ENCODE measurements around the gene OLFM1.

DNA sequence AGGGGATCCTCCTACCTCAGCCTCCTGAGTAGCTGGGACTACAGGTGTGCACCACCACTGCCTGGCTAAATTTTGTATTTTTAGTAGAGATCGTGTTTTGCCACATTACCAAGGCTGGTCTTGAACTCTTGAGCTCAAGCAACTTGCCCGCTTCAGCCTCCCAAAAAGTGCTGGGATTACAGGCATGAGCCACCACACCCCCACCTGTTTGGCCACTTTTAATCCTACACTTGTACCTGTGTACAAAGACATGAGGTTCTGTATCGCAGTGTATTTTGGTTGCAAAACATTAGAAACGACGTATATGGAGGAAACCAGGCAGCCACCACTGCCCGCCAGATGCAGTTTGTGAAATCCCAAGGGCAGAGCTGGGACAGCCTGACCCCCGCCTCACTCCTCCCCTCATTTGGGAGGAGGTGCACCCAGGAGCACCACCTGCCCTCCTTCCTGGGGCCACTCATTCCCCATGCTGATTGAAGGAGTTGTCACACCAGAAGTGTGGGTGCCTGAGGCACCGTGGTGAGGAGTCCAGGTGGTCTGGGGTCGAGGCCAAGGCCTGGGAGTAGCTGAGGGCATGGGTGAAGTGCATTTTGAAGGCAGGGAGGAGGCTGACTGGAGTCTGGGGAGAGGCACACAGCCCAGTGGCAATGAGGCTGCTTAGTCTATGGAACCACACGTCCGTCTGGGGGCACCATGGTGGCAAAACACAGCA is 39.3 kb upstream of the OLFM1 start:
- TF ChIP-seq, protein P1, sequence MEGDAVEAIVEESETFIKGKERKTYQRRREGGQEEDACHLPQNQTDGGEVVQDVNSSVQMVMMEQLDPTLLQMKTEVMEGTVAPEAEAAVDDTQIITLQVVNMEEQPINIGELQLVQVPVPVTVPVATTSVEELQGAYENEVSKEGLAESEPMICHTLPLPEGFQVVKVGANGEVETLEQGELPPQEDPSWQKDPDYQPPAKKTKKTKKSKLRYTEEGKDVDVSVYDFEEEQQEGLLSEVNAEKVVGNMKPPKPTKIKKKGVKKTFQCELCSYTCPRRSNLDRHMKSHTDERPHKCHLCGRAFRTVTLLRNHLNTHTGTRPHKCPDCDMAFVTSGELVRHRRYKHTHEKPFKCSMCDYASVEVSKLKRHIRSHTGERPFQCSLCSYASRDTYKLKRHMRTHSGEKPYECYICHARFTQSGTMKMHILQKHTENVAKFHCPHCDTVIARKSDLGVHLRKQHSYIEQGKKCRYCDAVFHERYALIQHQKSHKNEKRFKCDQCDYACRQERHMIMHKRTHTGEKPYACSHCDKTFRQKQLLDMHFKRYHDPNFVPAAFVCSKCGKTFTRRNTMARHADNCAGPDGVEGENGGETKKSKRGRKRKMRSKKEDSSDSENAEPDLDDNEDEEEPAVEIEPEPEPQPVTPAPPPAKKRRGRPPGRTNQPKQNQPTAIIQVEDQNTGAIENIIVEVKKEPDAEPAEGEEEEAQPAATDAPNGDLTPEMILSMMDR (optimal IDR thresholded peaks at IDR 0.05 in 1 of 3, IDR thresholded peaks at IDR 0.05 in 1 of 3, conservative IDR thresholded peaks at IDR 0.05 in 1 of 3; ENCODE audit: extremely low read depth in 1 of 3, insufficient read depth in 2 of 3, low read length in 3 of 3) = no peak
- no peak for TF ChIP-seq EZH2 (IDR thresholded peaks at IDR 0.05; ENCODE audit: low read length)

Data from keratinocyte (primary cell).